ENCODE measurements around the gene DAAM1.

The DAAM1 gene

DNA sequence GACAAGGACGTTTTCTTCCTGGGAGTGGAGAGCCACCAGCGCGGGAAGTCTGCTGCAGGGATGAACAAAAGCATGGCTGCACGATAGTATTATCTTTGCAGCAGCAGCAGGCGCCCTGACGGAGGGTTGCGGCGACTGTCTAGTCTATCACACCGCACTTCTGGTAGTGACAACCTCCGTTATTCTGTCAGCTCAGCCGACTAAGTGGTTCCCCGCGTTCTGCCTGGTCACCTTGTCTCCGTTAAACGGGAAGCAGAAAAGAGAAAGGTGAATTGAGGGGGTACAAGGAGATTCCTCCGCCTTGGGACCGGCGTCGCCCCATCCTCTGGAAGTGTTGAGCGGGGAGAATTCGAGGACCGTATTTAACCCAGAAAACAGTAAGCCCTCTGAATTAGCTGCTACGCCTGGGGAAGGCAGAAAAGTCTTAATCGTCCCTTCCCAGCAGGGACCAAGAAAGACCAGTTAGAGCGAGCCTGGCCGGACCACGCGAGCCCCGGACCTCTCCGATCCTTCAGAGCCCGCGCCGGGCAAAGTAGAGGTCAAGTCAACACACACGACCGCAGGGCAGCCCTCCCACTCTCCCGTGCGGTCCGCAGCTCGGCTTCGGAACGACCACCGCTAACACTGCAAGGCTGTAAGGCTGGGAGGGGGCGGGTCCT, 536 bp upstream of the DAAM1 start:
- Mint-ChIP-seq H3K27ac (peak overlapping the region; percentile 96), H3K36me3 (ENCODE audit: low read depth) (peaks cover 5% of the 10 kb centered on the region), H3K27me3 (ENCODE audit: low read depth, poor library complexity) (peaks cover 34% of the 10 kb centered on the region), H3K4me3 (peak overlapping the region; percentile 96), H3K9me3 (no peaks in the 10 kb centered on the region), H3K4me1 (peaks cover 42% of the 10 kb centered on the region)
- DNase-seq: peak; percentile 92
- TF ChIP-seq, protein P1, sequence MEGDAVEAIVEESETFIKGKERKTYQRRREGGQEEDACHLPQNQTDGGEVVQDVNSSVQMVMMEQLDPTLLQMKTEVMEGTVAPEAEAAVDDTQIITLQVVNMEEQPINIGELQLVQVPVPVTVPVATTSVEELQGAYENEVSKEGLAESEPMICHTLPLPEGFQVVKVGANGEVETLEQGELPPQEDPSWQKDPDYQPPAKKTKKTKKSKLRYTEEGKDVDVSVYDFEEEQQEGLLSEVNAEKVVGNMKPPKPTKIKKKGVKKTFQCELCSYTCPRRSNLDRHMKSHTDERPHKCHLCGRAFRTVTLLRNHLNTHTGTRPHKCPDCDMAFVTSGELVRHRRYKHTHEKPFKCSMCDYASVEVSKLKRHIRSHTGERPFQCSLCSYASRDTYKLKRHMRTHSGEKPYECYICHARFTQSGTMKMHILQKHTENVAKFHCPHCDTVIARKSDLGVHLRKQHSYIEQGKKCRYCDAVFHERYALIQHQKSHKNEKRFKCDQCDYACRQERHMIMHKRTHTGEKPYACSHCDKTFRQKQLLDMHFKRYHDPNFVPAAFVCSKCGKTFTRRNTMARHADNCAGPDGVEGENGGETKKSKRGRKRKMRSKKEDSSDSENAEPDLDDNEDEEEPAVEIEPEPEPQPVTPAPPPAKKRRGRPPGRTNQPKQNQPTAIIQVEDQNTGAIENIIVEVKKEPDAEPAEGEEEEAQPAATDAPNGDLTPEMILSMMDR (IDR thresholded peaks at IDR 0.05): no peak

DNA sequence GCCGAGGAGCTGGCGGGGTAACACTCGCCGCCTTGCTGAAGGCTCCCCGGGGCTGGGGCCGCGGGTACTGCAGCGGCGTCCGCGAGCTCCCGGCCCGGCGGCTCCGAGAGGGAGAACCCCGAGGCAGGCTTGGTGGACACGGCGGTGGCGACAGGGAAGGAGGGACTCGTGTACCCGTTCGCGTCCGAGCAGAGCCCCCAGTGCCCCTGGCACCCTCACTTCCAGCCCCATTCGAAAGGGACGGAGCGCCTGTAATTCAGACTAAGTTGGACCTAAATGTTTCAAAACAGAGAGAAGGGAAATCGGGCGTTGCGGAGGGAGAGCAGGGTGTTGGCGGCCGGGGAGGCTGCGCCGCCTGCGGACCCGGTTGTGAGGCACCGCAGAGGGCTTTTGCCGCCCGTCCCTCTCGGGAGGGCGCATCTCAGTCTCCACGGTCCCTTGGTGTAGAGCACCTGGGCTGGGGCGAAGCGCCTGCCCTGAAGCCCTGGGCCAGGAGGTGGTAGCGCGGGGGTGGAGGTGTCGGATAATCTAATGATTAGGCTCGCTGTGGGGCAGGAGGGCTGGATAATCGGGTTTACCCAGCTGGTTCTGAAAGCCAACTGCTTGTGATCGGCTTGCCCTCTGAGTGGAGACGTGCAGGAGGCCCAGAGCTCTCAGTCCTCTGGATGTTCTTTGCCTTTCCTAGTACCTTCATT, 771 bp downstream of the DAAM1 start:
- Mint-ChIP-seq H3K9me3 (no peaks in the 10 kb centered on the region), H3K36me3 (ENCODE audit: low read depth) (peaks cover 5% of the 10 kb centered on the region)
- TF ChIP-seq, protein P1 (IDR thresholded peaks at IDR 0.05): no peak

DNA sequence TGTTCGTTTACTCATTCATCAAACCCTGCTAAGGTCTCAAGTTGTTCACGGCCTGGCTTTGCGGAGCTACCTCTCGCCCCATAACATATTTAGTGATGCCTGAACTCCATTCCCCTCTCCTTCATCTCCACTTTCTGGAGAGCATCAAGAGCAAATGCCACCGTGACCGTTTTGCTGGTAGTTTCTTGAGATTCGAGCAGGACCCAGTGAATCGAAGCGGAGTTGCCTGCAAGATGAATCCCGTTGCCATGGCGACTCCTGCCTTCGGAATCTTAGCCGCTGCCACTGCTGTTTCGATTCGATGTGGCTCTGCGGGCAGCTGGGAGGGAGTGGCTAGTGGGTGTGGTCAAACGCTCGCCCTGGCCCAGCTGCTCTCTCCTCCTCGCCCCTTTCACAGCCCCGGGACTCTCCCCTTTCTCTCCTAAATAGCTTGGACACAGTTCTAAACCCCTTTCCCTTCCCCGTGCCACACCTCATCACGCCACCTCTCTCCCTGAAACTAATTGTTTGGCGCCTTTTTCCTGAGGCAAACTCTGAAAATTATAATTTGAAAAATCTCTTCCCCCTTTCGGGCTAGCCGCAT, 1.4 kb downstream of the DAAM1 start:
- H3K36me3 Mint-ChIP-seq (ENCODE audit: low read depth): peaks cover 10% of the 10 kb centered on the region
- peaks cover 53% of the 10 kb centered on the region for H3K4me1 Mint-ChIP-seq

More for the DNA sequence above, 771 bp downstream of the DAAM1 start:
- H3K27ac Mint-ChIP-seq: peak overlapping the region; percentile 99
- DNase-seq: peak; percentile 63
- peaks cover 31% of the 10 kb centered on the region for H3K27me3 Mint-ChIP-seq (ENCODE audit: low read depth, poor library complexity)
- H3K4me1 Mint-ChIP-seq: peaks cover 49% of the 10 kb centered on the region
- peak overlapping the region; percentile 96 for H3K4me3 Mint-ChIP-seq

DNA sequence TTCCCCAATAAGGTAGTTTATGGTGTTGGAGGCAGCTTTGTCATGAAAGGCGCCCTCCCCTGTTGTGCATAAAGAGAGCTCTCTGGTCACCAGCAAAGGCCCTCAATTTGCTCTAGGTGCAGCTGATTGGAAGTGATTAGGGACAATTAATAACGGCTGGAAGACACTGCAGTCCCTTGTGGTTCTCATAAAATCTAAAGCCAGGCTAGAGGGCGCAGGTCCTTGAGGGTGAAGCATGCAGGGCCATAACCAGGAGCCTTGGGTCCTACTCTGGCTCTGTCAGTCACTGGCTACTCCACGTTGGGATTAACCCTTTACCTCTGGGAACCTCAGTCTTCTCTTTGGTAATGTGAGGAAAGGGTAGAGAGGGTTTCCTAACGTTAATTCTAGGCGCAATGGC, 1.9 kb downstream of the DAAM1 start:
- TF ChIP-seq, protein P1 (IDR thresholded peaks at IDR 0.05): no peak
- H3K36me3 Mint-ChIP-seq (ENCODE audit: low read depth): peaks cover 10% of the 10 kb centered on the region
- H3K4me1 Mint-ChIP-seq: peaks cover 53% of the 10 kb centered on the region
- peak overlapping the region; percentile 96 for H3K4me3 Mint-ChIP-seq
- peaks cover 19% of the 10 kb centered on the region for H3K27me3 Mint-ChIP-seq (ENCODE audit: low read depth, poor library complexity)
- H3K27ac Mint-ChIP-seq: peak overlapping the region; percentile 99
- peaks cover 4% of the 10 kb centered on the region for H3K9me3 Mint-ChIP-seq
- DNase-seq: peak; percentile 21

More for the DNA sequence above, 1.4 kb downstream of the DAAM1 start:
- Mint-ChIP-seq H3K27me3 (ENCODE audit: low read depth, poor library complexity) (peaks cover 24% of the 10 kb centered on the region), H3K9me3 (peaks cover 4% of the 10 kb centered on the region), H3K27ac (peak overlapping the region; percentile 99), H3K4me3 (peak overlapping the region; percentile 96)
- TF ChIP-seq, protein P1 (IDR thresholded peaks at IDR 0.05): no peak
- DNase-seq: peak; percentile 91

DNA sequence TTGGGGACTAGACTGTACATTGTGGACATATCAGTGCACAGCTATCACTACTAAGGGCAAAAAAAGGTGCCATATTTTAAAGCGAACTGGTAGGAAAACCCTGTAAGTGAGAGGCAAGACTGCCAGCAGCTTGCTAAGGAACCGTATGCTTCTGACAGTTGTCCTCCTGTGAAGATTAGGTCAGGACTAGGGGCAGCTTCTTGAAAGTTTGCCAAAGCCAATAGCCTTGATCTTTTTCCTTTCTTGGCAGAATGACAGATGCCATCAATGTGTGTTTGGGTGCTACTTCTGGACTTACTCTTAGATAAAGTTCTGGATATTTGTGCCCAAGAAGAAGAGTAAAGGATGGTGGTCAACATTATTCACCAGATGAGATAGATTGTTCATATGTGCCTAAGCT, 7.4 kb downstream of the DAAM1 start:
- Mint-ChIP-seq H3K36me3 (ENCODE audit: low read depth) (peaks cover 20% of the 10 kb centered on the region), H3K9me3 (peaks cover 12% of the 10 kb centered on the region), H3K27me3 (ENCODE audit: low read depth, poor library complexity) (peaks cover 6% of the 10 kb centered on the region), H3K4me1 (peaks cover 56% of the 10 kb centered on the region), H3K4me3 (no peak overlapping the region), H3K27ac (no peak overlapping the region)
- TF ChIP-seq, protein P1 (IDR thresholded peaks at IDR 0.05): no peak
- DNase-seq: no peak
